HG03135 (cell line): ENCODE results near the gene SAMD1.

Experiments
- ATAC-seq: cut with Tn5 transposase; IDR thresholded peaks from one replicate; pipeline ENCODE4 v1.9.1; 2021; ENCODE audit warnings: mild to moderate bottlenecking, moderate library complexity; ENCODE audit not compliant: unreplicated experiment

The SAMD1 gene

GRCh38 chr19:14113762-14114414, 23.3 kb upstream of the SAMD1 start:
- no peak for ATAC-seq

GRCh38 chr19:14112809-14113385, 22.3 kb upstream of the SAMD1 start:
- ATAC-seq, result no peak

GRCh38 chr19:14112051-14112808, 21.7 kb upstream of the SAMD1 start:
- ATAC-seq, result no peak

DNA sequence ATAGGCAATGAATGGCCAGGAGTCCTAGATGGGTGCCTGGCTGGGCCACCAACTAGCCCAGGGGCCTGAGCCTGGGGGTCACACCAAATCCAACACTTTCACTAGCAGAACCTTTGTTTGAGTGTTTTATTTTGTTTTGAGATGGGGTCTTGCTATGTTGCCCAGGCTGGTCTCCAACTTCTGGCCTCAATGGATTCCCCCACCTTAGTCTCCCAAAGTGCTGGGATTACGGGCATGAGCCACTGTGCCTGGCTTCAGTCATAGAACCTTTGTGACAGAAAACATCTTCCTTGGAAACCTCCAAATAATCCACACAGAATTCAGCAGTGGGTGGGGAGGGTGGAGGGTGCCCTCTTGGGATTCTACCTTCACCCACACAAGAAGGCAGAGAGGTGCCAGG, 20.9 kb upstream of the SAMD1 start:
- no peak for ATAC-seq

DNA sequence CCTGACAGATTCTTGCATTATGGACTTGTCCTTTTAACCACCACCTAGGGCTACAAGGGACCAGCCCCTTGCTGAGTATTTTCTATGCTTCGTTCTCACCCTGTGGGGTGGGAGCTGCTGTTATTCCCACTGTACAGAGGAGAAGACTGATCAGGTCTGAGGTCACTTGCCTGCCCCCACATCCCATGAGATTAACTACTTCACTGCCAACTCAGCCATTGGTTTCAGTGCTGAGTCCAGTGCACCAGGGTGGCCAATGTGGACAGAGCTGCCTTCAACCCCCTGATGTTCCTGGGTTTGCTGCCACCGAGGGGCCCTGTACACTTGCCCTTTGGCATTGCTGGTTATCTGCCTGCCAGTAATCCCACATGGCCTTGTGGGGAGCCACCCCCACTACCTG, 20.1 kb upstream of the SAMD1 start:
- no peak for ATAC-seq

- no peak for ATAC-seq
Measured at GRCh38 chr19:14107581-14108461, 17.3 kb upstream of the SAMD1 start.

- no peak for ATAC-seq
Measured at GRCh38 chr19:14106840-14107239, 16.3 kb upstream of the SAMD1 start.

GRCh38 chr19:14105680-14106079, 15.1 kb upstream of the SAMD1 start:
- no peak for ATAC-seq

- ATAC-seq, result no peak
Measured at GRCh38 chr19:14103310-14103709, 12.8 kb upstream of the SAMD1 start.

DNA sequence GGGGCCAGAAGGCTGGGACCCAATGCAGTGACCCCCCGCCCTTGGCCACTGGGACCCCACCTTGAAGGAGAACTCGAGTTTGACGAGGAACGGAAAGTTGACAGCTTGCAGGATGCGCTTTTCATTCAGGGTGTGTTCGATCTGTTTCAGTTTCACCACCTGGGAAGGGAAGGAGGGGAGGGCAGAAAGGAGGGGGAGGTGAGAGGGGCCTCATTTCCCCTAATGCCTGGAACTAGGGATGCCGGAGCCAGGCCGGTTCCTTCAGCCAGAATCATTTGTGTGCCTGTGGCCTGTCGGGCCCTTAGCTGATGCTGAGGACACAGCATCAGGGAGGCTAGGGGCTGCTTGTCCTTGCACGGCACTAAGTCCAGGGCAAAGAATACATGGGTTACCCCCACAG, 12.2 kb upstream of the SAMD1 start:
- ATAC-seq, result no peak

GRCh38 chr19:14102102-14102696, 11.6 kb upstream of the SAMD1 start:
- ATAC-seq, result no peak

DNA sequence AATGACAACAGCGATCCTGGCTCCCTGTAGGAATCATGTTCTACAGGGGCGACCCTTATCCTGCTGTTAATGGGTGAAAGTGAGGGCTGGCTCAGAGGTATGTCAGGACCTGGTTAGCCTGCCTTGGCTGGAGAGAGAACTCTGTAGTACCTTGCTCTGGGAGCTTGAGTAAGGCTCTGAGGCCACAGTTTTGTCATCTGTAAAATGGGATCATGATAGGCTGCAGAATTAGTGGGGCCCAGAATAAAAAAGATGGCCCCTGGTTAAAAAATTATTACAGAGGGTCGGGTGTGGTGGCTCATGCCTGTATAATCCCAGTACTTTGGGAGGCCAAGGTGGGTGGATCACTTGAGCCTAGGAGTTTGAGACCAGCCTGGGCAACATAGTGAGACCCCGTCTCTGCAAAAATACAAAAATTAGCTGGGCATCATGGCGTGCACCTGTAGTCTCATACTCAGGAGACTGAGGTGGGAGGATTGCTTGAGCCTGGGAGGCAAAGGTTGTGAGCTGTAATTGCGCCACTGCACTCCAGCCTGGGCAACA, 10.5 kb upstream of the SAMD1 start:
- ATAC-seq, result no peak

GRCh38 chr19:14097532-14098151, 7.1 kb upstream of the SAMD1 start:
- no peak for ATAC-seq

DNA sequence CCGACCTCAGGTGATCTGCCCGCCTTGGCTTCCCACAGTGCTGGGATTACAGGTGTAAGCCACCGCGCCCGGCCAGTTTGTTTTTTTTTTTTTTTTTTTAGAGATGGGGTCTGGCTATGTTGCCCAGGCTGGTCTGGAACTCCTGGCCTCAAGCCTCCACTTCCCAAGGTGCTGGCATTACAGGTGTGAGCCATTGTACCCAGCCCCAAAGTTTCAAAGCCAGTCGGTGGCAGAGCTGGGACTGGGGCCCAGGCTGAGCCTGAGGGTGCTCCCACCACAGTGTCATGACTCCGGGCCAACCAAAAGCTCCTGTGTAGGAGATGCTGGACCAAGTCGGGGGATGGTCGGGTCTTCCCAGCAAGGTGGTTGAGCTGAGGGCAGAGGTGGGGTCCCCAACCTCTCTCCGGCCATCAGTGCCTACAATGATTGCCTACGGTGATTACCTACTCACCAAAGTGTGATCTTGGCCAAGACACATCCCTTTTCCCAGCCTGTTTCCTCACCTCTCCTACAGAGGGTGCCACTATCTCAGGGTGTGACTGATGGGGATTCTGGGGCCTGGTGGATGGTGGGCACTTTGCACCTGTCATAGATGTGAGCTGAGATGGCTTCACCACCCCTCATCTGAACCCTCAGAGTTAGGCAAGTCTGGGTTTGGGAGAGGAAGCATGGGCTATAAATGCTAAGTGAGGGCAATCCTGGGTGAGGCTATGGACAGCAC, 5.9 kb upstream of the SAMD1 start:
- ATAC-seq, result no peak

DNA sequence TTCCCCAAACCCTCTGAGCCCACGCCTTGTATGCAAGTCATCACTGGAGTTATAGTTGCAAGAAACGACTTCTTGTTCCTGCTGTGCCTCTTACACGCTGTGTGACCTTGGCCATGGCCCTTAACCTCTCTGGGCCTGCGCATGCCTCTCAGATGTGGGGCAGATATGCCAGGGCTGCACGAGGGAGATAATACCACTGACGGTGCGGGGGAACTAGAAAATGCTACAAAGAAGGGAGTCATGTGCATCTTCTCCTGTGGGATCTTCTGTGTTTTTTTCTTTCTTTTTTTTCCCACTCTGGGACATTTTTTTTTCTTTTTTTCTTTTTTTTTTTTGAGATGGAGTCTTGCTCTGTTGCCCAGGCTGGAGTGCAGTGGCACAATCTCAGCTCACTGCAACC, 4.3 kb upstream of the SAMD1 start:
- ATAC-seq, result no peak

DNA sequence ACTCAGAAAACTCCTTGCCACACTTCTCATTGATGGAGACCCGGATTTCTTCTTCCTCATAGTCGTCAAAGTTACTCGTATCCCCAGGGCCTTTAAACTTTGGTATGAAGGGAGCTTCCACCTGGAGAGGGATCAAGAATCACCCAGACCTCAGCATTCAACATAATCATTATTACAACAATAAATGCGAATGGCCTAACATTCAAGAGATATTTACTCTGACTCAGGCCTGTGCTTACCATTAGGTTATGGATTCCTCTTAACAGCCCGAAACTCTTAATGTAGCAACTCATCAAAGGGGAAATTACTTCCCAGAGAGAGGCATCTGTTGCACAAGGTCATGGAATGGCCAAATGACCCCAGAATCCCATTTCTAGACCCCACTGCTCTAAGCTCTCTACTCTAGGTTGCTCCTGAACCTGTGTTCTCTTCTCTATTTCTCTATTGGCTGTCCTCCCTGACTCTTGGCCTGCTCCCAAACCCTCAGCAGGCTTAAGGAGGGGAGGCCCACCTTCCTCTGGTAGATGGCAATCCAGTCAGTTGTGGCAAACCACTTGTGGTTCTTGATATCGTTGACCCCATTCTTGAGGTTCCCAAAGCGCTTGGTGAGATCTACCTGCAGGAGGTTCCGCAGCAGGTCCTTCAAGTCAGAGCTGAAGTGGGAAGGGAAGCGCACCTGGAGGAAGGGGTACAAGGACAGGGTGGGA, 2.7 kb upstream of the SAMD1 start:
- no peak for ATAC-seq

GRCh38 chr19:14091813-14092462, 1.4 kb upstream of the SAMD1 start:
- peak; percentile 16 for ATAC-seq

DNA sequence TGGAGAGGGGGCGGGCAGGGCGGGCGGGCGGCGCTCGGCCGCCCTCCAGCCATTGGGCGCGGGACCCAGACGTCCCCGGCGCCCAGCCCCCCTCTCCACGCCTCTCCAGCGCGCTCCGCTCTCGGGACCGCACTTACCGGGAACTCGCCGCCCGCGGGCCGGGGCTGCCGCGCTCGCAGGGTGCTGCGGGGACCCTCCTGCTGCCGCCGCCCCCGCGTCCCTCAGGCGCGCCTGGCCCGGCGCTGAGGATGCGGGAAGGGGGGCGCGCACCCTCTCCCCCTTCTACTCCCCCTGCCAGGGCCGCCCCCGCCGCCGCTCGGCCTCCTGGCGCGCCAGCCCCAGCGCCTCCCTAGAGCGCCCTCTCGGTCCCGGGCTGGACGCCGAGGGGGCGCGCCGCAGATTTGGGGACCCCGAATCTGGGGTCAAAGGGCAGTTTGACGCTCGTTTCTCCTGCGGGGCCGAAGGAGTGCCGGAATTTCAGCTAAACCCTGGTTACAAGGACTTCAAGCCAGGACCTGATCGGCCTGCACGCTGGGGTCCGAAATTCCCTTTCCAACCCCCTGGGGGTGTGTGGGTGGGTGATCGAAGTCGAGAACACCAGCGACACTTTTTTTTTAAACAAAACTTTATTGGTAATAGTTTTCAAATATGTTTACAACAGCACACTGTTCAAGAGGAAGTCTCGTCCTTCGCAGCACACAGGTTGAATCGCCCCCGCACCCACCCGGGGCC, 696 bp upstream of the SAMD1 start:
- ATAC-seq, result peak; percentile 42
